GM12892 (cell line): ENCODE results near the gene FOXO6.

Experiments used
- POLR2A ChIP-seq: IDR thresholded peaks from 2 replicates; pipeline ENCODE4 v1.6.1; 2011; ENCODE audit warnings: low read depth, low read length, control low read depth
- TAF1 ChIP-seq: IDR thresholded peaks from 2 replicates; pipeline ENCODE4 v1.6.1; 2011; ENCODE audit warnings: low read depth, mild to moderate bottlenecking, control low read depth, low read length, borderline replicate concordance

GRCh38 chr1:41366455-41367287 lies 5.4 kb downstream of the FOXO6 start:
- TF ChIP-seq TAF1 (no peak), POLR2A (no peak)
